ENCODE measurements around the gene CXCR4. TPM values are rescaled to one million over a fixed set of nuclear protein-coding genes. Genes with fewer than 3 reads are reported as not detected.

Gene CXCR4
- total RNA-seq, 2 experiments from 2014 or later, result 1,661 to 1,739 TPM

DNA sequence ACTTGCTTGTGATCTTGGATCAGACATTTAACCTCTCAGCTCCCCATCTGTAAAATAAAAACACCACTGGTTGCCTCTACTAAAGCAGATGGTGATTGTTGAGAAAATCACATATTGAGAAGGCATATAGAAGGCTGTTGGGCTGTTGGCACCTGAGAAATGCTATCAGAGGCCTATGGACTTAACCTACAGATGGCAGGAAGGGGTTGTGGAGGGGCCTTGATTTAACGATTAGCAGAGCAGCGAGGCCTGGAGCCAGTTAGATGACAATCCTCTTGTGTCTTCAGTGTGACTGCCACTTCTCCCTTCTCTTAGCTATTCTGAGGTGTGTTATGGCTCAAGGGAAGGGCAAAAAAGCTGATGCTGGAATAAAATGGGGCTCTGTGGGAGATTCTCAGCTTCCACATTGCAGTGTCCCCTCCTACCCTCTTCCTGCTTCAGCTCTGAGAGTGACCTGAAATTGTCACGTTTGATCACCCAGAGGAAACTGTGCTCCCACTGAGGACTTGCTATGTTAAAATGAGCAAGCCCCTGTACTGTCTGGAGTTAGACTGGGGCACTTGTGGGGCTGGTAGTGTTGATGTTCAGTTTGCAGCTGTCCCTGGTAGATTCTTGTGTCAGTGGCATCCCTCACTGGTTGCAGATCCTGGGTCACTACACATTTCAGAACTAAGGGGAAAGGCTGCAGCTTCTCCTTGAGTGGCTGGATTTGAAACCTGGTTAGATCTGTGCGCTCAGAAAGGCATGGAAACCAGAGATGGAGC, 31.5 kb downstream of the CXCR4 start:
- H3K36me3 Mint-ChIP-seq (ENCODE audit: low read depth), result no peaks in the 10 kb centered on the region
- Histone ChIP-seq H3K27ac (ENCODE audit: low read depth in 1 of 2, low read length in 2 of 2) (no peak overlapping the region), H3K36me3 (ENCODE audit: insufficient read depth, low read length) (no peaks in the 10 kb centered on the region), H3K4me3 (ENCODE audit: low read length) (no peak overlapping the region), H3K9me3 (ENCODE audit: control insufficient read depth in 1 of 2, insufficient read depth in 1 of 2, low read length in 2 of 2) (no peaks in the 10 kb centered on the region), H3K4me1 (ENCODE audit: insufficient read depth, low read length) (no peaks in the 10 kb centered on the region), H3K27me3 (ENCODE audit: control insufficient read depth in 1 of 2, insufficient read depth in 2 of 2, low read length in 2 of 2) (no peaks in the 10 kb centered on the region)
- no peak overlapping the region for H3K27ac Mint-ChIP-seq
- no peaks in the 10 kb centered on the region for H3K9me3 Mint-ChIP-seq
- intact Hi-C loops (cut with DNase I, micrococcal nuclease), result no loop called here
- H3K27me3 Mint-ChIP-seq, result no peaks in the 10 kb centered on the region
- POLR2A ChIA-PET, result interaction anchor here (0.6 kb wide), 1 partner anchor 22 kb away, joined by 4 read pairs; no protein-coding TSS in a partner anchor
- CTCF ChIA-PET, result no interaction called here
- no peak for ATAC-seq (ENCODE audit: poor library complexity)
- no peak for DNase-seq
- TF ChIP-seq, protein P1, sequence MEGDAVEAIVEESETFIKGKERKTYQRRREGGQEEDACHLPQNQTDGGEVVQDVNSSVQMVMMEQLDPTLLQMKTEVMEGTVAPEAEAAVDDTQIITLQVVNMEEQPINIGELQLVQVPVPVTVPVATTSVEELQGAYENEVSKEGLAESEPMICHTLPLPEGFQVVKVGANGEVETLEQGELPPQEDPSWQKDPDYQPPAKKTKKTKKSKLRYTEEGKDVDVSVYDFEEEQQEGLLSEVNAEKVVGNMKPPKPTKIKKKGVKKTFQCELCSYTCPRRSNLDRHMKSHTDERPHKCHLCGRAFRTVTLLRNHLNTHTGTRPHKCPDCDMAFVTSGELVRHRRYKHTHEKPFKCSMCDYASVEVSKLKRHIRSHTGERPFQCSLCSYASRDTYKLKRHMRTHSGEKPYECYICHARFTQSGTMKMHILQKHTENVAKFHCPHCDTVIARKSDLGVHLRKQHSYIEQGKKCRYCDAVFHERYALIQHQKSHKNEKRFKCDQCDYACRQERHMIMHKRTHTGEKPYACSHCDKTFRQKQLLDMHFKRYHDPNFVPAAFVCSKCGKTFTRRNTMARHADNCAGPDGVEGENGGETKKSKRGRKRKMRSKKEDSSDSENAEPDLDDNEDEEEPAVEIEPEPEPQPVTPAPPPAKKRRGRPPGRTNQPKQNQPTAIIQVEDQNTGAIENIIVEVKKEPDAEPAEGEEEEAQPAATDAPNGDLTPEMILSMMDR (IDR thresholded peaks at IDR 0.05), result no peak
- peaks cover 19% of the 10 kb centered on the region for H3K4me1 Mint-ChIP-seq (ENCODE audit: low read depth)
- H3K4me3 Mint-ChIP-seq, result no peak overlapping the region

DNA sequence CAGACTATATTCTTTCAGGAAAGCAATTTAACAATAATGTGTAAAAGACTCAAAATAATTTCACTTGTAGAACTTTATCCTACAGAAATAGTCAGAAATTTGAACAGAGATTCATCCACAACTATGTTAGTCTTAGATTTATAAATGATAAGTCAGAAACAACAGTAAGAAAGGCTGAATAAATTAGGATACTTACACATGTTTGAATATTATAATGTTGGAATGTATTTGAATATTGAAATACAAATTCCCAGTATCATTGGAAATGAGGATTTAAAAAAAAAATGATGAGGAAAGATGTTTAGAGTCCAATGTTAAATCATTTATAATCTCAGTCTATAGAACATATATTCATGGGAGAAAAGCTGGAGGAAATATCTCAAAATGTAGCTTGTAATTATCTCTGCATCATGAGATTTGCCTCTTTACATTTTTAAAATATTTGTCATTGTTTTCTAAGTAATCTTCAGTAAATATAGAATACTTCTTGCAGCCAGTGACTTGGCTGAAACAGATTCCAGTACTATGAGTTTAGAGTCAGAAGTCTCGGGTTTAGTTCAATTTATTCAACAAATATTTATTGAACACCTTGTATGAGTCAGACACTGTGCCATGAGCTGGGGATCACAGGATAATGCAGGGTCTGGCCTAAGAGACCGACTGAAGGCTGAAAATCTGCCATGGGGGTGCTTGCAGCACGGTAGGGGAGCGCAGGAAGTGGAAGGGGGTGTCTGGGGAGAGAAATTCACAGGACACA, 32.3 kb downstream of the CXCR4 start:
- Mint-ChIP-seq H3K9me3 (no peaks in the 10 kb centered on the region), H3K27me3 (no peaks in the 10 kb centered on the region), H3K4me1 (ENCODE audit: low read depth) (peaks cover 17% of the 10 kb centered on the region), H3K4me3 (no peak overlapping the region), H3K27ac (no peak overlapping the region), H3K36me3 (ENCODE audit: low read depth) (no peaks in the 10 kb centered on the region)
- H3K4me3 ChIP-seq (ENCODE audit: low read length), result no peak overlapping the region
- CTCF ChIA-PET, result no interaction called here
- TF ChIP-seq, protein P1 (IDR thresholded peaks at IDR 0.05), result no peak
- no peaks in the 10 kb centered on the region for H3K4me1 ChIP-seq (ENCODE audit: insufficient read depth, low read length)
- intact Hi-C loops (cut with DNase I, micrococcal nuclease), result no loop called here
- ATAC-seq (ENCODE audit: poor library complexity) (no peak), DNase-seq (no peak)
- H3K9me3 ChIP-seq (ENCODE audit: control insufficient read depth in 1 of 2, insufficient read depth in 1 of 2, low read length in 2 of 2), result no peaks in the 10 kb centered on the region
- H3K27ac ChIP-seq (ENCODE audit: low read depth in 1 of 2, low read length in 2 of 2), result no peak overlapping the region
- H3K27me3 ChIP-seq (ENCODE audit: control insufficient read depth in 1 of 2, insufficient read depth in 2 of 2, low read length in 2 of 2), result no peaks in the 10 kb centered on the region
- POLR2A ChIA-PET, result interaction anchor here (0.6 kb wide), 1 partner anchor 23 kb away, joined by 4 read pairs; no protein-coding TSS in a partner anchor
- no peaks in the 10 kb centered on the region for H3K36me3 ChIP-seq (ENCODE audit: insufficient read depth, low read length)

DNA sequence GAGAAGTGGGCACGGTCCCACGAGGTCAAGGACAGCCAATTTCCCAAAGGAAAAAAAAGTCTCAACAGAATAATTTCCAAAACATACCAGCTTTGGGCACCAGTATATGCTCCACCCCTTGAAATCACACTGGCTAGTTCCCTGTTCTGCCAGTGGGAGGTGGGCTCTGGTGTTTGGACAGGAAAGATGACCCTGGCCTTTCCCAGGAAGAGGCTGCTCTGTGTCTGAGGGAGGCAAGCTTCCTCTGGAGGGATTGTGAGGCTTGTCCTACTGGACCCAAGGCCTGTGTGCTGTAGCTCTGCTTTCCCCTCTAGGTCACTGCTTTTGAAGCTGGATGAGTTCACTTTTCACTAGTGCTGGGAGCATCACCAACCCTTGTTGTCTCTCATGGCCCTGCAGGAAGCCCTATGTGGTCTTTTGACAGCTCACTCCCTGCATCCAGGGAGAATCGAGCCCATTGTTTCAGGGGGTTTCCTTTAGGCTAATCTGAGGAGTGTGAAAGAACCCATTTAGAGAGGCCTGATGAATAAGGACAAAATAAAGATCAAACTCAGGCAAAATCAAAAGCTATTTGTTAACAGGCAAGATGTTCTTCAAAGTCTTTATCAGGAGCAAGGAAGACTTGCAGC, 36.3 kb downstream of the CXCR4 start:
- Histone ChIP-seq H3K27ac (ENCODE audit: low read depth in 1 of 2, low read length in 2 of 2) (no peak overlapping the region), H3K9me3 (ENCODE audit: control insufficient read depth in 1 of 2, insufficient read depth in 1 of 2, low read length in 2 of 2) (no peaks in the 10 kb centered on the region), H3K4me1 (ENCODE audit: insufficient read depth, low read length) (no peaks in the 10 kb centered on the region), H3K36me3 (ENCODE audit: insufficient read depth, low read length) (no peaks in the 10 kb centered on the region), H3K27me3 (ENCODE audit: control insufficient read depth in 1 of 2, insufficient read depth in 2 of 2, low read length in 2 of 2) (no peaks in the 10 kb centered on the region), H3K4me3 (ENCODE audit: low read length) (no peak overlapping the region)
- Mint-ChIP-seq H3K36me3 (ENCODE audit: low read depth) (no peaks in the 10 kb centered on the region), H3K9me3 (no peaks in the 10 kb centered on the region), H3K4me3 (no peak overlapping the region), H3K27me3 (no peaks in the 10 kb centered on the region), H3K27ac (no peak overlapping the region), H3K4me1 (ENCODE audit: low read depth) (peaks cover 10% of the 10 kb centered on the region)
- TF ChIP-seq, protein P1 (IDR thresholded peaks at IDR 0.05), result no peak
- intact Hi-C loops (cut with DNase I, micrococcal nuclease), result no loop called here
- CTCF ChIA-PET, result interaction anchor here (0.6 kb wide), 1 partner anchor 995 kb away, joined by 4 read pairs; no protein-coding TSS in a partner anchor
- DNase-seq (no peak), ATAC-seq (ENCODE audit: poor library complexity) (no peak)
- POLR2A ChIA-PET, result no interaction called here
